Fibroblast of skin of right biceps (primary cell): ENCODE data around the gene RAD52.

Experiments
- DNase-seq: peaks from one replicate; pipeline ENCODE4 v3.0.0-alpha.2; 2013

The RAD52 gene

DNA sequence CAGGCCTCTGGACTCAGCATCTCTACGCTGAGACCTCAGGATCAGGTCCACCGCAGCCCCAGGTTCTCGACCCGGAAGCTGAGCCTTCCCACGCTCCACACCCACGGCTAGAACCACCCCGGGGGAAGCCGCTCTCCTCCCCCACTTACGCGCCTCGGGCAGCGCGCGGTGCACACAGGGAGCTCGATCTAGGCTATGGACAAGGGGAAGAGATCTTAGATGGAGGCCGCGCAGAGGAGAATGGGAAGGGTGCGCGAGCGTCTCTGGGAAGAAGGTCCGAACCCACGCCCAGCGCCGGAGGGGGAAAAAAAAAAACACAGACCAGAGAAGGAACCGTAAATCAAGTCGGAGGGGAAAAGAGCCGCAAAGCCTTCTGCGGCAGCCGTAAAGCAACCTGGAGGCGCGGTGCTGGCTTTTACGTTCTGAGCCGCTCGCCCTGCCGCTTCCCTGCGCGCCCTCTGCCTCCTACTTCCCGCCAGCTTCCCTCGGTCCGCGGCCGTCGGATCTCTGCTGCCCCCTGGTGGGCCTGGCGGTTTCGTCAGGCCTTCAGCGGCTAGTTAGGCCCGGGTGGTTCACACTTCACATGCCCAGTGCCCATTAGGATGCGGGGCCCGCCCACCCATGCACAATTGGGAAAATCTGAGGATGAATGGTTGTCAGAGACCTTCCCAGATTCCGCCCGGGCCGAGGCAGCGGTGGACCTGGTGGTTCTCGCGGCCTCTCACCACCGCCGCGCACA is at the start of gene RAD52:
Gene RAD52 (minus strand): TSS at position 242 of the 739 bp plus-strand sequence. CDS start 16,636 bp downstream, outside the sequence.
- DNase-seq: peak; percentile 99

DNA sequence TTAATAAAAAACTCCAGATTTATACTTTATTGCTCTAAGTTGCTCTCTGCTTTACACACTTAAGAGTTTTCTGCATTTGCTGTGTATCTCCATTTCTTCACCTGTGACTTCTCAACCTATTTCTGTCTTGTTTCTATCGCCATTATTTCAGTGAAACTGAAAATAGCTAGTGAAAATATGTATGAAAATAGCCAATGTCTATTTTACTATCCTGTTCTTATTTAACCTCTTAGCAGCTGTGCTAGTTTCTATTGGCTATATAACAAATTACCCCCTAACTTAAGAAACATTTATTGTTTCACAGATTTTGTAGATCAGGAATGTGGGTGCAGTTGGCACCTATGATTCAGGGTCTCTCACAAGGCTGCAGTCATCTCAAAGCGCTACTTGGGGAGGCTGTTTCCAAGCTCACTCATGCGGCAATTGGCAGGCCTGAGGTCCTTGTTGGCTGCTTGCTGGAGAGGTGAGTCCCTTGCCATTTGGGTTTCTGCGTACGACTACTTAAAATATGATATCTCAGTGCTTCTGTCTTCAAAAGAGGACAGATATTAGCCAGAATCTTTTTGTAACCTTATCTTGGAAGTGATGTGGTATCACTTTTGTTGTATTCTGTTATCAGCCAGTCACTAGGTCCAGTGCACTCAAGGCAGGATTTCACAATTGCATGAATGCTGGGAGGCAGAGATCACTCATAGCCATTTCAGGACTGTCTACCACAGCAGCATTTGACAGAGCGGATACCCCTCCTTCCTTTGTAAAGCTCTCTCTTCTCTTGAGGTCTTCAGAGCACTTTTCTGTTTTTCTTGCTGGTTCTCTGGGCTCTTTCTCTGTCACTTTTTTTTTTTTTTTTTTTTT is 48.8 kb upstream of the RAD52 start:
- DNase-seq: no peak

DNA sequence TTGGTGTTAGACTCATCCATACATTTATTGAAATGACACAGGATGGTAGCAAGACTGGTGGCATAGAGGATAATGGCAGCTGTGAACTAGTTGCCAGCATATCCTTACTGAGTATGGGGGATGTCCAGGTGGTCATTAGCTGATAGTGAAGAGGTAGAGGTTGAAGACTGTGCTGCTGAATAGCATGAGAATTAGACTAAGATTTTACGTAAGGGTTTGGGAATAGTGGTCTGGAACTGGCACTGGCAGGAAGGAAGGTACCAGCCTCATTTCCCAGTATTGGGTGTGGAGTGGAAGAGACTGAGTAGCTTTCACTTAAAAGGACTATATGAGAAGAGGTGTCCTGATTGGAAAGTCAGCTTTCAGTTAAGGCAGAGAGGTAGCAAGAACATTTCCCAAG is 48.0 kb upstream of the RAD52 start:
- no peak for DNase-seq

DNA sequence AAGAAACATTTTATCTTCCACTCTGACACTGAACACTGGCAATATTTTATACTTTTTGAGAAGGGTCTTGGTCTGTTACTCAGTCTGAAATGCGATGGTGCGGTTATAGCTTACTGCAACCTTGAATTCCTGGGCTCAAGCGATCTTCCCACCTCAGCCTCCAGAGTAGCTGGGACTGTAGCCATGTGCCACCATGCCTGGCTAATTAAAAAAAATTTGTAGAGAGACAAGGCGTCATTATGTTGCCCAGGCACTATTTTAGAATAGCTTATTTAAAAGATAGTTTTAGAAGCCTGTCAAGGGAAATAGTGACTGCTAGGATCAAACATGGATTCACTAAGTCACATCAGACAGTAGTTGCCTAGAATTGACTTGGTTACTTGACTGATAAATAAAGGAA is 47.4 kb upstream of the RAD52 start:
- no peak for DNase-seq

- DNase-seq: no peak
Observed at GRCh38 chr12:992647-993046, 43.2 kb upstream of the RAD52 start.

GRCh38 chr12:991350-992333 is 42.1 kb upstream of the RAD52 start:
- no peak for DNase-seq

DNA sequence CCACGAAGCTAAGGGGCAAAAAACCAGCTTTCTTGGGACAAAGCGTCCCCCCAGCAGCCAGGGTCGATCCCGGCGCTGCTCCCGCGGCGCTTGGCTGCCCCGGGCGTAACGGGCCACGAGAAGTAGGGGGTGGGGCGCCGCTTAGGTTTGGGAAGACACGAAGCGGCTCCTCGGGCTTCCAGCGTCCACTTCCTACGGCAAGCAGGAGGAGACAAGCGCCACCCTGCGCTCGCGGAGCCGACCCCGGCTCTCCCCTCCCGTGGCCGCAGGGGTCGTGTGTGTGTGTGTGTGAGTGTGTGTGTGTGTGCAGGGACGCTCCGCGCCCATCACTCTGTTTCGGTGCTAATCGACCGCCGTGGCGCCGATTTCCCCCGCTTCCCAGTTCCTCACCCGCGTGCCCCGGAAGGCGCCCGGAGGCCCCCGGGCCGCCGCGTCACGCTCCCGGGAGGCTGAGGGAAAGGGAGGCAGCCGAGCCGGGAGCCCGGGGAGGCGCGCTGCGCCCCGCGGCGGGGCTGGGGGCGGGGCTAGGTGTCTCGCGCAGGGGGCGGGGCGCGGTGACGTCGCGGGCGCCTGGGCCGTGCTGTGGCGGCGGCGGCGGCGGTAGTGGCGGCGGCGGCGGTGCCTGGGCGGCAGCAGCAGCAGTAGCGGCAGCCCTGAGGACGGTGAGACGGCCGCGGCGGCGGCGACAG is 41.3 kb upstream of the RAD52 start, which contains the start of gene ERC1:
Gene ERC1 (plus strand): TSS at position 563 of the 689 bp plus-strand sequence. CDS start 36,681 bp downstream, outside the sequence.
- DNase-seq: peak; percentile 92

DNA sequence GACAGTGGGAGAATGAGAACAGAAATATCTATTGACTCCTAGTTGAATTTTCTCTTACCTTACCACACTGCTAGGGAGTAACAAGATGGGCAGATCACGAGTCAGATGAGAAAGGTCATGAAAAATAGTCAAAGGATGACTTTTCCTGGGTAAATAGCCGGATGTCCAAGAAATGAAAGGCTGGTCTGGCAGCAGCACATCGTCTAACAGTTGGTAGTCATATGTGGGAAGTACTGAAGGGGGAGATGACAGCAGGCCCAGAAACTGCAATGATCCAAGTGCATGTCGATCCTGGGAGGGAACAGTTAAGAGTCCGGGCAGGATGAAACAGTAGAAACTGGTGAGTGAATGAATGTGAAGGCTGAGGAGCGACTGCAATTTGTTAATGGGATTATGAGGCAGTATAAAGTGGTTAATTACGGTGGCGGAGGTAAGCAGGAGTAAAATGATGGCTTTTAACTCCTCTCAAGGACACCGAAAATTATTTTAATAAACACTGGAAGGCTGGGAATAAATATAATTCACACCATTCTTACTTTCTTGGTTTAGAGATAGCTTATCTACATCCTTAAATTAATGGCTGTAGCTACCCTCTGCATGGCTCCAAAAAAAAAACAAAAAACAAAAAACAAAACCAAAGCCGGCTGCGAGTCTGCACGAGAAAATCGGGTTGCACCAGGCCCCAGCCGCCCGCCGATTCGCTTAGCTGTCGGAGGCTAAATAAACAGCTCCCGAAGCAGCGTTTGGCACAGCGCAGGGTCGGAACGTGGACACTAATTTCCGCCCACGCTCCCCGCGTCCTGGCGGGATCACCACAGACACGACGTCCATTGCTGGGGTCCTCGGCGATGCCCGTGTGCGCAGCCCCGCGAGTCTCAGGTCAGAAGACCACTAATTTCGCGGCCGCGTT is 40.5 kb upstream of the RAD52 start:
- peak; percentile 78 for DNase-seq

GRCh38 chr12:989051-989450 is 39.6 kb upstream of the RAD52 start:
- no peak for DNase-seq

DNA sequence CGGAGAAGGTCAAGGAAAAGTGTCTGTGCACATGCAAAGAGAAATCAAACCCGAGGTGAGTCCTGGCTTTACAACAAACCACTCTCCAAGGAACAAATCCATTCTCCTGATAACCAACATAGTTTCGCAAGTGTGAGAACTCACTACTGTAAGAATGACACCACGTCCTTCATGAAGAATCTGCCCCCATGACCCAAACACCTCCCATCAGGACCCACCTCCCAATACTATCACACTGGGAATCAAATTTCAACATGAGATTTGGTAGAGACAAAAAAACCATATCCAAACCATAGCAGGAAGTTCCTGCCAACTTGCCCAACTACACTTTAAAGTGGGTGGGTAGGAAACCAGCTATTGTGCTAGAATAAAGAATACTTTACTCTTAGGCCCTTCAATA is 39.2 kb upstream of the RAD52 start:
- no peak for DNase-seq

- no peak for DNase-seq
Observed at GRCh38 chr12:981961-982360, 32.5 kb upstream of the RAD52 start.

DNA sequence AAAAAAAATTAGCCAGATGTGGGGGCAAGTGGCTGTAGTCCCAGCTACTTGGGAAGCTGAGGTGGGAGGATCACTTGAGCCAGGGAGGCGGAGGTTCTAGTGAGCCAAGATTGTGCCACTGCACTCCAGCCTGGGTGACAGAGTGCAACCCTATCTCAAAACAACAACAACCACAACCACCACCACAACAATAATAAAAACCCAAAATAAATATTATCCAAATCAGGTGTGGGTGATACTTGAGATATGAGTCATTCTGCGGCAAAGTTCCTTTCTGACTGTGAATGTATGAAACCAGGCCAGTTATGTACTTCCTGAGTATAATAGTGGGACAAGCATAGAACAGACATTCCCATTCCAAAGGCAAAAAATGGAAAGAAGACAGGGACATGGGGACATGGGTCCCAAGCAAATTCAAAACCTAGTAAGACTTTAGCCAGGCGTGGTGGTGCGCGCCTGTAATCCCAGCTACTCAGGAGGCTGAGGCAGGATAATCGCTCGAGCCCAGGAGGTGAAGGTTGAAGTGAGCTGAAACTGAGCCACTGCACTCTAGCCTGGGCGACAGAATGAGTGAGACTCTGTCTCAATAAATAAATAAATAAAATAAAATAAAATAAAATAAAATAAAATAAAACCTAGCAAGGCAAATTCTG is 31.8 kb upstream of the RAD52 start:
- DNase-seq: no peak

DNA sequence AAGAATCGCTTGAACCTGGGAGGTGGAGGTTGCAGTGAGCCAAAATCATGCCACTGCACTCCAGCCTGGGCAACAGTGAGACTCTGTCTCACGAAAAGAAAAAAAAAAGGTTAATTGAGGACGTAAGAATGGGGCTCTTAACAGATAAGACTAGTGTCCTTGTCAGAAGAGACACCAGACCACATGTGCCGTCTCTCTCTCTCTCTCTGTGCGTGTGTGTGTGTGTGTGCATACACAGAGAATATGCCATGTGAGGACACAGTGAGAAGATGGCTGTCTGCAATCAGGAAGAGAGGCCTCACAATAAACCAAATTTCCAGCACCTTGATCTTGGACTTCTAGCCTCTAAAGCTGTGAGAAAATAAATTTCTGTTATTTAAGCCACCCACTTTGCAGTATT is 29.9 kb upstream of the RAD52 start:
- DNase-seq: no peak

GRCh38 chr12:977156-977555 is 27.7 kb upstream of the RAD52 start:
- no peak for DNase-seq

DNA sequence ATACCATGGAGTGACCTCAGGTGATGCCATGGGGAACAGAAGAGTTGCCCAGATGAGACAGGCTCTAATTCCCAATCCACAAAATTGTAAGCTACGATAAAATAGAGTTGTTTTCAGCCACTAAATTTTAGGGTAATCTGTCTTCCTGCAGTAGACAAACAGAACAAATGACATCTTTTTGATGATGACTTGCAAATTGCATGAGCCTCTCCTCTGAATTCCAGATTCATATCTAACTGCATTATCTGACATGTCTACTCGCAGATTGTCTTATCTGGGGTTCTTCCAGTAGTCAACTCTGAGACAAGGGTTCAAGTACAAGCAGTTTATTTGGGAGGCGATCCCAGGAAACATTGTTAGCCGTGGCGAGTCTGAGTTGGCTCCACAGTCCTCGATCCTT is 27.1 kb upstream of the RAD52 start:
- DNase-seq: no peak

DNA sequence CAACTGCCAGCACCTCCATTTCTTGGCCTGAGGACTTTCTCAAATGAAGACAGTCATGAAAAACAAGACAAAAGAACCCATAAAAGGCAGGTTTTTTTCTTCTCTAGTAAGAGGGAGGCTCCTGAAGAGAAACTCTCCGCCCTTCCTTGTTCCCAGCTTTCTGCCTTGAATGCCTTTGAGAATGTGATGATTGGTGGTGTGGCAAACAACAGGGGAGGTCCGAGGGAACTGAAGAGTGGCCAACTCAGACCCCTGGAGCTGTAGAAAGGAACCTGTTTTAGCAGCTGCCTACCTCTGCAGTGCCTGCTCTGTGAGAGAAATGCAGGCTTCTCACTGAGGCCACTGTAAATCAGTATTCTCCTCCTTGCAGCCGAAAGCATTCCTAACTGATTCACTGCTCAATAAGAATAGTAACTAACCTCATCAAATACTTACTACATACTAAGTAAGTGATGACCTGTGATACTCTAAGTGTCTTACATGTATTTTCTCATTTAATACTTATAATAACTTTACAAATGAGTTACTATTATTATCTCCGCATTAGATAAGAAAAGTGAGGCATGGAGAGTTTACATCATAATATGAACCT is 24.9 kb upstream of the RAD52 start:
- DNase-seq: no peak

GRCh38 chr12:971991-972390 is 22.5 kb upstream of the RAD52 start:
- DNase-seq: no peak

DNA sequence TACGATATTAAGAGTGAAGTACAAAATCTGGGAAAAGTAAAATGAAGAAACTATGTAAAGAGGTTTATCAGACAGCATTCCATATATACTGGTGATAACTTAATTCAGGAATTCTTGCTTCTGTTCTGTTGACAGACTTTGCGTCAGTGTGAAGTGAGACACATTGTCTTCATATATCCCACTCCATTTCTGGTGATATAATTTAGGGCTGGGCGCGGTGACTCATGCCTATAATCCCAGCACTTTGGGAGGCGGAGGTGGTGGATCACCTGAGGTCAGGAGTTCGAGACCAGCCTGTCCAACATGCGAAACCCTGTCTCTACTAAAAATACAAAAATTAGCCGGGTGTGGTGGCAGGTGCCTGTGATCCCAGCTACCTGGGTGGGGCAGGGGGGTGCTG is 20.3 kb upstream of the RAD52 start:
- no peak for DNase-seq

DNA sequence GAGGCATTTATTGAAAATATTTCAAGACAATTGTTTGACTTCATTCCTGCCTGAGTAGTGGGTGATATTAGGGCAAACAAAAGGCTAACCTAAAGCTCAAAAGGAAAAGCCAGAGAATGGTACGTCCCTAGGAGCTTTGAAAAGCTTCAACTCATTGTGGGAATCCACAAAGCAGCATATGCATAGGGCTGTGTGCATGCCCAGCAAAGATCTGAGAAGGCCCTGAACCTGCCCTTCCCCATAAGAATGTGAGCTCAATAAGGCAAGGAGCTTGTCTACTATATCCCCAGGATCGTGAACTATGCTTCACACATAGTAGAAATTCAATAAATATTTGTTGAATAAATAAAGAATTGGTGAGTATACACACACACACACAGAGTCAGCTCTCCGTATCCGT is 19.1 kb upstream of the RAD52 start:
- no peak for DNase-seq

- no peak for DNase-seq
Observed at GRCh38 chr12:967641-968040, 18.1 kb upstream of the RAD52 start.
